ENCODE measurements around the gene OR8D1.

Gene OR8D1

GRCh38 chr11:124320097-124320496 is 6.3 kb upstream of the OR8D1 start, which contains the start of gene OR8D2:
OR8D2 (minus strand) TSS chr11:124320197; CDS start chr11:124320197, 0 bp downstream.
- no peak within 1 kb of the TSS for H3K4me3 ChIP-seq (ENCODE audit: low read depth in 1 of 5, low read length in 5 of 5)
- no peaks in the 10 kb centered on the region for H3K9me3 ChIP-seq (ENCODE audit: control insufficient read depth in 5 of 5, low read length in 5 of 5)
- no peak within 1 kb of the TSS for H3K9ac ChIP-seq (ENCODE audit: low read length in 5 of 5)
- H3K36me3 ChIP-seq (ENCODE audit: control insufficient read depth in 5 of 5, insufficient read depth in 5 of 5, low read length in 5 of 5), result no peaks in the 10 kb centered on the region
- no peaks in the 10 kb centered on the region for H3K4me1 ChIP-seq (ENCODE audit: control insufficient read depth in 5 of 5, insufficient read depth in 5 of 5, low read length in 5 of 5)
- peaks cover 0 to 5% (median 0%) of the 10 kb centered on the region in 5 donors for H3K27me3 ChIP-seq (ENCODE audit: control insufficient read depth in 5 of 5, insufficient read depth in 4 of 5, low read length in 5 of 5)
- no peak within 1 kb of the TSS for H3K27ac ChIP-seq (ENCODE audit: low read depth, low read length)

- Histone ChIP-seq H3K27me3 (ENCODE audit: control insufficient read depth in 5 of 5, insufficient read depth in 4 of 5, low read length in 5 of 5) (no peaks in the 10 kb centered on the region), H3K36me3 (ENCODE audit: control insufficient read depth in 5 of 5, insufficient read depth in 5 of 5, low read length in 5 of 5) (no peaks in the 10 kb centered on the region), H3K4me1 (ENCODE audit: control insufficient read depth in 5 of 5, insufficient read depth in 5 of 5, low read length in 5 of 5) (no peaks in the 10 kb centered on the region), H3K9ac (ENCODE audit: low read length in 5 of 5) (no peak overlapping the region), H3K27ac (ENCODE audit: low read depth, low read length) (no peak overlapping the region), H3K4me3 (ENCODE audit: low read depth in 1 of 5, low read length in 5 of 5) (no peak overlapping the region), H3K9me3 (ENCODE audit: control insufficient read depth in 5 of 5, low read length in 5 of 5) (no peaks in the 10 kb centered on the region)
Measured at GRCh38 chr11:124315052-124315451, 1.3 kb upstream of the OR8D1 start.

GRCh38 chr11:124313131-124313530 is 618 bp downstream of the OR8D1 start:
- Histone ChIP-seq H3K9ac (ENCODE audit: low read length in 5 of 5) (no peak overlapping the region), H3K4me1 (ENCODE audit: control insufficient read depth in 5 of 5, insufficient read depth in 5 of 5, low read length in 5 of 5) (no peaks in the 10 kb centered on the region), H3K27ac (ENCODE audit: low read depth, low read length) (no peak overlapping the region), H3K27me3 (ENCODE audit: control insufficient read depth in 5 of 5, insufficient read depth in 4 of 5, low read length in 5 of 5) (no peaks in the 10 kb centered on the region), H3K9me3 (ENCODE audit: control insufficient read depth in 5 of 5, low read length in 5 of 5) (no peaks in the 10 kb centered on the region), H3K4me3 (ENCODE audit: low read depth in 1 of 5, low read length in 5 of 5) (no peak overlapping the region), H3K36me3 (ENCODE audit: control insufficient read depth in 5 of 5, insufficient read depth in 5 of 5, low read length in 5 of 5) (no peaks in the 10 kb centered on the region)

- H3K4me3 ChIP-seq (ENCODE audit: low read depth in 1 of 5, low read length in 5 of 5), result no peak overlapping the region
- H3K27me3 ChIP-seq (ENCODE audit: control insufficient read depth in 5 of 5, insufficient read depth in 4 of 5, low read length in 5 of 5), result no peaks in the 10 kb centered on the region
- H3K4me1 ChIP-seq (ENCODE audit: control insufficient read depth in 5 of 5, insufficient read depth in 5 of 5, low read length in 5 of 5), result no peaks in the 10 kb centered on the region
- H3K9ac ChIP-seq (ENCODE audit: low read length in 5 of 5), result no peak overlapping the region
- H3K9me3 ChIP-seq (ENCODE audit: control insufficient read depth in 5 of 5, low read length in 5 of 5), result no peaks in the 10 kb centered on the region
- H3K36me3 ChIP-seq (ENCODE audit: control insufficient read depth in 5 of 5, insufficient read depth in 5 of 5, low read length in 5 of 5), result no peaks in the 10 kb centered on the region
- no peak overlapping the region for H3K27ac ChIP-seq (ENCODE audit: low read depth, low read length)
Measured at GRCh38 chr11:124311670-124312069, 2.1 kb downstream of the OR8D1 start.

- no peaks in the 10 kb centered on the region for H3K9me3 ChIP-seq (ENCODE audit: control insufficient read depth in 5 of 5, low read length in 5 of 5)
- H3K36me3 ChIP-seq (ENCODE audit: control insufficient read depth in 5 of 5, insufficient read depth in 5 of 5, low read length in 5 of 5), result no peaks in the 10 kb centered on the region
- no peak overlapping the region for H3K27ac ChIP-seq (ENCODE audit: low read depth, low read length)
- H3K27me3 ChIP-seq (ENCODE audit: control insufficient read depth in 5 of 5, insufficient read depth in 4 of 5, low read length in 5 of 5), result no peaks in the 10 kb centered on the region
- H3K4me1 ChIP-seq (ENCODE audit: control insufficient read depth in 5 of 5, insufficient read depth in 5 of 5, low read length in 5 of 5), result no peaks in the 10 kb centered on the region
- no peak overlapping the region for H3K9ac ChIP-seq (ENCODE audit: low read length in 5 of 5)
- H3K4me3 ChIP-seq (ENCODE audit: low read depth in 1 of 5, low read length in 5 of 5), result no peak overlapping the region
Measured at GRCh38 chr11:124311269-124311668, 2.5 kb downstream of the OR8D1 start.

GRCh38 chr11:124310721-124311120 is 3.0 kb downstream of the OR8D1 start:
- H3K4me1 ChIP-seq (ENCODE audit: control insufficient read depth in 5 of 5, insufficient read depth in 5 of 5, low read length in 5 of 5), result no peaks in the 10 kb centered on the region
- H3K27ac ChIP-seq (ENCODE audit: low read depth, low read length), result no peak overlapping the region
- H3K36me3 ChIP-seq (ENCODE audit: control insufficient read depth in 5 of 5, insufficient read depth in 5 of 5, low read length in 5 of 5), result no peaks in the 10 kb centered on the region
- H3K9ac ChIP-seq (ENCODE audit: low read length in 5 of 5), result no peak overlapping the region
- H3K9me3 ChIP-seq (ENCODE audit: control insufficient read depth in 5 of 5, low read length in 5 of 5), result no peaks in the 10 kb centered on the region
- no peaks in the 10 kb centered on the region for H3K27me3 ChIP-seq (ENCODE audit: control insufficient read depth in 5 of 5, insufficient read depth in 4 of 5, low read length in 5 of 5)
- H3K4me3 ChIP-seq (ENCODE audit: low read depth in 1 of 5, low read length in 5 of 5), result no peak overlapping the region

GRCh38 chr11:124307093-124307492 is 6.7 kb downstream of the OR8D1 start:
- Histone ChIP-seq H3K4me1 (ENCODE audit: control insufficient read depth in 5 of 5, insufficient read depth in 5 of 5, low read length in 5 of 5) (peaks cover 0 to 3% (median 0%) of the 10 kb centered on the region in 5 donors), H3K9ac (ENCODE audit: low read length in 5 of 5) (no peak overlapping the region), H3K36me3 (ENCODE audit: control insufficient read depth in 5 of 5, insufficient read depth in 5 of 5, low read length in 5 of 5) (no peaks in the 10 kb centered on the region), H3K27me3 (ENCODE audit: control insufficient read depth in 5 of 5, insufficient read depth in 4 of 5, low read length in 5 of 5) (no peaks in the 10 kb centered on the region), H3K27ac (ENCODE audit: low read depth, low read length) (no peak overlapping the region), H3K4me3 (ENCODE audit: low read depth in 1 of 5, low read length in 5 of 5) (no peak overlapping the region), H3K9me3 (ENCODE audit: control insufficient read depth in 5 of 5, low read length in 5 of 5) (no peaks in the 10 kb centered on the region)

GRCh38 chr11:124302347-124303125 is 11.2 kb downstream of the OR8D1 start:
- no peak overlapping the region for H3K27ac ChIP-seq (ENCODE audit: low read depth, low read length)
- H3K27me3 ChIP-seq (ENCODE audit: control insufficient read depth in 5 of 5, insufficient read depth in 4 of 5, low read length in 5 of 5), result no peaks in the 10 kb centered on the region
- H3K36me3 ChIP-seq (ENCODE audit: control insufficient read depth in 5 of 5, insufficient read depth in 5 of 5, low read length in 5 of 5), result no peaks in the 10 kb centered on the region
- H3K9ac ChIP-seq (ENCODE audit: low read length in 5 of 5), result no peak overlapping the region
- H3K9me3 ChIP-seq (ENCODE audit: control insufficient read depth in 5 of 5, low read length in 5 of 5), result no peaks in the 10 kb centered on the region
- no peak overlapping the region for H3K4me3 ChIP-seq (ENCODE audit: low read depth in 1 of 5, low read length in 5 of 5)
- peaks cover 0 to 12% (median 8%) of the 10 kb centered on the region in 5 donors for H3K4me1 ChIP-seq (ENCODE audit: control insufficient read depth in 5 of 5, insufficient read depth in 5 of 5, low read length in 5 of 5)

GRCh38 chr11:124301548-124301947 is 12.2 kb downstream of the OR8D1 start:
- H3K9ac ChIP-seq (ENCODE audit: low read length in 5 of 5), result no peak overlapping the region
- H3K27me3 ChIP-seq (ENCODE audit: control insufficient read depth in 5 of 5, insufficient read depth in 4 of 5, low read length in 5 of 5), result no peaks in the 10 kb centered on the region
- peak overlapping the region; percentile 38 for H3K27ac ChIP-seq (ENCODE audit: low read depth, low read length)
- H3K36me3 ChIP-seq (ENCODE audit: control insufficient read depth in 5 of 5, insufficient read depth in 5 of 5, low read length in 5 of 5), result no peaks in the 10 kb centered on the region
- no peaks in the 10 kb centered on the region for H3K9me3 ChIP-seq (ENCODE audit: control insufficient read depth in 5 of 5, low read length in 5 of 5)
- H3K4me1 ChIP-seq (ENCODE audit: control insufficient read depth in 5 of 5, insufficient read depth in 5 of 5, low read length in 5 of 5), result peaks cover 0 to 12% (median 8%) of the 10 kb centered on the region in 5 donors
- no peak overlapping the region for H3K4me3 ChIP-seq (ENCODE audit: low read depth in 1 of 5, low read length in 5 of 5)

- Histone ChIP-seq H3K9ac (ENCODE audit: low read length in 5 of 5) (no peak overlapping the region), H3K27ac (ENCODE audit: low read depth, low read length) (no peak overlapping the region), H3K36me3 (ENCODE audit: control insufficient read depth in 5 of 5, insufficient read depth in 5 of 5, low read length in 5 of 5) (no peaks in the 10 kb centered on the region), H3K4me3 (ENCODE audit: low read depth in 1 of 5, low read length in 5 of 5) (no peak overlapping the region), H3K4me1 (ENCODE audit: control insufficient read depth in 5 of 5, insufficient read depth in 5 of 5, low read length in 5 of 5) (peaks cover 0 to 12% (median 8%) of the 10 kb centered on the region in 5 donors), H3K27me3 (ENCODE audit: control insufficient read depth in 5 of 5, insufficient read depth in 4 of 5, low read length in 5 of 5) (no peaks in the 10 kb centered on the region), H3K9me3 (ENCODE audit: control insufficient read depth in 5 of 5, low read length in 5 of 5) (no peaks in the 10 kb centered on the region)
Measured at GRCh38 chr11:124297921-124298320, 15.8 kb downstream of the OR8D1 start.

Data from subcutaneous abdominal adipose tissue (tissue), 5 donors.